ENCODE measurements around the gene CCDC85C.

- TF ChIP-seq CTCF (IDR thresholded peaks at IDR 0.05) (no peak), ATF1 (CRISPR knock-in tag; IDR thresholded peaks at IDR 0.05) (no peak), KAT7 (CRISPR knock-in tag; IDR thresholded peaks at IDR 0.05; ENCODE audit: borderline replicate concordance) (no peak), NR3C1 (CRISPR knock-in tag; conservative IDR thresholded peaks at IDR 0.05; ENCODE audit: low read depth) (no peak), GABPB1 (CRISPR knock-in tag; IDR thresholded peaks at IDR 0.05) (no peak), FOXJ3 (CRISPR knock-in tag; IDR thresholded peaks at IDR 0.05; ENCODE audit: borderline replicate concordance) (no peak), USF2 (CRISPR knock-in tag; IDR thresholded peaks at IDR 0.05) (no peak), USF1 (CRISPR knock-in tag; IDR thresholded peaks at IDR 0.05) (no peak), ZNF138 (CRISPR knock-in tag; conservative IDR thresholded peaks at IDR 0.05) (no peak)
Measured at GRCh38 chr14:99649643-99650042, 45.6 kb upstream of the CCDC85C start.
